OCI-LY3 (cell line): ENCODE results near the gene MVK.

Experiments used
- H2AFZ ChIP-seq: fragments of 200-600, 300-600 bp; shearing (Covaris generic); 2 replicates; pipeline ENCODE4 v1.6.0; 2014; ENCODE audit warnings: antibody characterized with exemption, low read depth, low read length
- H3K27ac ChIP-seq: fragments of 200-600, 300-600 bp; sonication (generic); 2 replicates; pipeline ENCODE4 v1.5.1; 2014; ENCODE audit warnings: mild to moderate bottlenecking, low read length, moderate library complexity, mixed read lengths
- H3K27me3 ChIP-seq: fragments of 200-600, 300-600 bp; sonication (generic); 2 replicates; pipeline ENCODE4 v1.6.1; 2014; ENCODE audit warnings: low read depth, low read length, mixed read lengths
- H3K36me3 ChIP-seq: fragments of 200-600, 300-600 bp; sonication (generic); replicated peaks from 2 replicates; pipeline ENCODE3; 2014; ENCODE audit warnings: low read depth, low read length, mixed read lengths
- H3K4me1 ChIP-seq: fragments of 300-600, 200-600 bp; sonication (generic); 2 replicates; pipeline ENCODE4 v1.6.1; 2014; ENCODE audit warnings: low read length, mixed read lengths
- H3K4me2 ChIP-seq: fragments of 200-600, 300-600 bp; sonication (generic); 2 replicates; pipeline ENCODE4 v1.6.1; 2014; ENCODE audit warnings: low read length, mixed read lengths
- H3K4me3 ChIP-seq: fragments of 300-600, 200-600 bp; sonication (generic); 2 replicates; pipeline ENCODE4 v1.5.1; 2014; ENCODE audit warnings: antibody characterized with exemption, mild to moderate bottlenecking, low read length, moderate library complexity
- H3K79me2 ChIP-seq: fragments of 300-600, 200-600 bp; shearing (Covaris generic); 2 replicates; pipeline ENCODE4 v1.6.1; 2014; ENCODE audit warnings: mild to moderate bottlenecking, low read length, mixed read lengths
- H3K9ac ChIP-seq: fragments of 300-600, 200-600 bp; shearing (Covaris generic); 2 replicates; pipeline ENCODE4 v1.6.0; 2014; ENCODE audit warnings: mild to moderate bottlenecking, low read length, moderate library complexity
- H3K9me3 ChIP-seq: fragments of 200-600, 300-600 bp; shearing (Covaris generic); 2 replicates; pipeline ENCODE4 v1.6.1; 2014; ENCODE audit warnings: low read length, mixed read lengths; ENCODE audit not compliant: insufficient read depth
- H4K20me1 ChIP-seq: fragments of 200-600, 300-600 bp; sonication (generic); 2 replicates; pipeline ENCODE4 v1.6.1; 2016; ENCODE audit warnings: low read length, mixed read lengths; ENCODE audit not compliant: insufficient read depth
- EZH2phosphoT487 ChIP-seq: fragments of 200-600 bp; shearing (Covaris generic); IDR thresholded peaks from 2 replicates; pipeline ENCODE4 v1.6.1; 2018; ENCODE audit warnings: antibody characterized with exemption, mixed run types, low read depth
- TF ChIP-seq, protein P1 (sequence below): fragments of 200-600, 300-600 bp; sonication (generic); IDR thresholded peaks from 2 replicates; pipeline ENCODE4 v1.5.1; 2014; ENCODE audit warnings: antibody characterized with exemption, low read length, low read depth

The MVK gene

DNA sequence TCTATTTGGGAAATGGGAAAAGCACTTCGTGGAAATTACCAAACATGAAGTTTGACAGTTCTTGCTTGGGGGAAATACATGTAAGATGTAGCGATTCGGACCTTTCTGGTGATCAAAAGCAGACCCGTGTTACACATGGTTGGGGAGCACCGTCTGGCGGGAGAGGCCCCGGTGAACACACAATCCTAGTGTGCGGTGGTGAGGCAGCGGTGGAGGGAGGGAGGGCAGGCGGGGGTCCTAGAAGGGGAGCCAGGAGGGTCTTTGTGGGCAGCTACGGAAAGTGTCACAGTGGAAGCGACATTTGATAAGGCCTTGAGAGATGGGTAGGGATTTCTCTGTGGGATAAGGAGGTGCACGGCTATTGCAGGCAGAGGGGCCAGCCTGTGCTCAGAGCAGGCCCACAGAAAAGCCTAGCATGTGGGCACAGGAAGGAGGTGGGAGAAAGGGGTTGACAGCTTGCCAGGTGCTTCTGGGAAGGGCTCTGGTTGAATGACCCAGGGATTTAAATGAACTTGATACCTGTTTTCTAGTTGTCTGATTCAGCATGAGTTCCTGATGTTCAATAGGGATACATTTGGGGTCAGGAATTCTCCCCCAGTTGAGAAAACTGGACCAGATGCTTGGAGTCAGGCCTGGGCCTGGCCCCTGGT is 7.2 kb downstream of the MVK start:
- H3K9ac ChIP-seq, result no peak overlapping the region
- no peak overlapping the region for H3K4me3 ChIP-seq
- peaks cover 60% of the 10 kb centered on the region for H3K36me3 ChIP-seq
- H3K9me3 ChIP-seq, result no peaks in the 10 kb centered on the region
- TF ChIP-seq, protein P1, sequence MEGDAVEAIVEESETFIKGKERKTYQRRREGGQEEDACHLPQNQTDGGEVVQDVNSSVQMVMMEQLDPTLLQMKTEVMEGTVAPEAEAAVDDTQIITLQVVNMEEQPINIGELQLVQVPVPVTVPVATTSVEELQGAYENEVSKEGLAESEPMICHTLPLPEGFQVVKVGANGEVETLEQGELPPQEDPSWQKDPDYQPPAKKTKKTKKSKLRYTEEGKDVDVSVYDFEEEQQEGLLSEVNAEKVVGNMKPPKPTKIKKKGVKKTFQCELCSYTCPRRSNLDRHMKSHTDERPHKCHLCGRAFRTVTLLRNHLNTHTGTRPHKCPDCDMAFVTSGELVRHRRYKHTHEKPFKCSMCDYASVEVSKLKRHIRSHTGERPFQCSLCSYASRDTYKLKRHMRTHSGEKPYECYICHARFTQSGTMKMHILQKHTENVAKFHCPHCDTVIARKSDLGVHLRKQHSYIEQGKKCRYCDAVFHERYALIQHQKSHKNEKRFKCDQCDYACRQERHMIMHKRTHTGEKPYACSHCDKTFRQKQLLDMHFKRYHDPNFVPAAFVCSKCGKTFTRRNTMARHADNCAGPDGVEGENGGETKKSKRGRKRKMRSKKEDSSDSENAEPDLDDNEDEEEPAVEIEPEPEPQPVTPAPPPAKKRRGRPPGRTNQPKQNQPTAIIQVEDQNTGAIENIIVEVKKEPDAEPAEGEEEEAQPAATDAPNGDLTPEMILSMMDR, result no peak
- TF ChIP-seq EZH2phosphoT487, result no peak
- H3K79me2 ChIP-seq, result no peaks in the 10 kb centered on the region
- no peak overlapping the region for H3K27ac ChIP-seq
- no peaks in the 10 kb centered on the region for H3K27me3 ChIP-seq
- no peaks in the 10 kb centered on the region for H4K20me1 ChIP-seq
- H2AFZ ChIP-seq, result no peak overlapping the region
- H3K4me1 ChIP-seq, result no peaks in the 10 kb centered on the region
- no peak overlapping the region for H3K4me2 ChIP-seq

- Histone ChIP-seq H3K36me3 (peaks cover 55% of the 10 kb centered on the region), H3K9me3 (no peaks in the 10 kb centered on the region), H3K9ac (no peak overlapping the region), H3K79me2 (no peaks in the 10 kb centered on the region), H3K27ac (no peak overlapping the region), H3K27me3 (no peaks in the 10 kb centered on the region), H2AFZ (no peak overlapping the region), H3K4me2 (no peak overlapping the region), H3K4me1 (no peaks in the 10 kb centered on the region), H3K4me3 (no peak overlapping the region), H4K20me1 (no peaks in the 10 kb centered on the region)
- TF ChIP-seq, protein P1, result no peak
- no peak for TF ChIP-seq EZH2phosphoT487
These were observed 7.7 kb downstream of the MVK start for GRCh38 chr12:109581334-109581691.

- TF ChIP-seq, protein P1, result no peak
- no peak for TF ChIP-seq EZH2phosphoT487
- no peaks in the 10 kb centered on the region for H3K9me3 ChIP-seq
- no peaks in the 10 kb centered on the region for H3K79me2 ChIP-seq
- H3K36me3 ChIP-seq, result peaks cover 55% of the 10 kb centered on the region
- no peak overlapping the region for H3K4me2 ChIP-seq
- no peak overlapping the region for H2AFZ ChIP-seq
- no peaks in the 10 kb centered on the region for H3K4me1 ChIP-seq
- H3K27me3 ChIP-seq, result no peaks in the 10 kb centered on the region
- H3K27ac ChIP-seq, result no peak overlapping the region
- H3K4me3 ChIP-seq, result no peak overlapping the region
- H4K20me1 ChIP-seq, result no peaks in the 10 kb centered on the region
- no peak overlapping the region for H3K9ac ChIP-seq
These were observed 8.3 kb downstream of the MVK start for GRCh38 chr12:109581856-109582255.

DNA sequence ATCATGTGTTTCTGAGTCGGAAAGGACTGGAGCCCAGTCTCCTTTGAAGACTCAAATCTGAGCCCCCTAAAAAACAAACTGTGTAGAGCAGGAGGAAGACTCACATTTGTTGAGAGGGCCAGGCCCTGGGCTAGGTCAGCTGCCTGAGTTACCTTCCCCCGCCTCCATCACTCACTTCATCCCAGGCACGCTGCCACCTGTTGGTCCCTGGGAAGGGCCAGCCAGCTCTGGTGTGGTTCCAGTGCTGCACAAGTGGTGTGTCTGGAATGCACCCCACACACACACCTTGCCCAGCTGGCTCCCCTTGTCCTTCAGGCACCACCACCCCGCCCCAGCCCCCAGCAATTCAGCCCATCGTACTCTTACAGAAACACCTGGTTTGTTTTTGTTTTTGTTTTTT is 9.0 kb downstream of the MVK start:
- H3K79me2 ChIP-seq, result no peaks in the 10 kb centered on the region
- no peaks in the 10 kb centered on the region for H3K4me1 ChIP-seq
- no peak overlapping the region for H2AFZ ChIP-seq
- no peak overlapping the region for H3K9ac ChIP-seq
- no peaks in the 10 kb centered on the region for H3K9me3 ChIP-seq
- no peak overlapping the region for H3K4me3 ChIP-seq
- no peaks in the 10 kb centered on the region for H3K27me3 ChIP-seq
- TF ChIP-seq, protein P1, result no peak
- no peak for TF ChIP-seq EZH2phosphoT487
- no peak overlapping the region for H3K27ac ChIP-seq
- peaks cover 52% of the 10 kb centered on the region for H3K36me3 ChIP-seq
- no peaks in the 10 kb centered on the region for H4K20me1 ChIP-seq
- H3K4me2 ChIP-seq, result no peak overlapping the region
